ENCODE data around the gene ACSS1. TPM values are rescaled to one million over a fixed set of nuclear protein-coding genes. Genes with fewer than 3 reads are reported as not detected.

Gene ACSS1
- total and polyA plus RNA-seq, 2 donors from 2014 or later: 30.6 to 72.3 TPM

DNA sequence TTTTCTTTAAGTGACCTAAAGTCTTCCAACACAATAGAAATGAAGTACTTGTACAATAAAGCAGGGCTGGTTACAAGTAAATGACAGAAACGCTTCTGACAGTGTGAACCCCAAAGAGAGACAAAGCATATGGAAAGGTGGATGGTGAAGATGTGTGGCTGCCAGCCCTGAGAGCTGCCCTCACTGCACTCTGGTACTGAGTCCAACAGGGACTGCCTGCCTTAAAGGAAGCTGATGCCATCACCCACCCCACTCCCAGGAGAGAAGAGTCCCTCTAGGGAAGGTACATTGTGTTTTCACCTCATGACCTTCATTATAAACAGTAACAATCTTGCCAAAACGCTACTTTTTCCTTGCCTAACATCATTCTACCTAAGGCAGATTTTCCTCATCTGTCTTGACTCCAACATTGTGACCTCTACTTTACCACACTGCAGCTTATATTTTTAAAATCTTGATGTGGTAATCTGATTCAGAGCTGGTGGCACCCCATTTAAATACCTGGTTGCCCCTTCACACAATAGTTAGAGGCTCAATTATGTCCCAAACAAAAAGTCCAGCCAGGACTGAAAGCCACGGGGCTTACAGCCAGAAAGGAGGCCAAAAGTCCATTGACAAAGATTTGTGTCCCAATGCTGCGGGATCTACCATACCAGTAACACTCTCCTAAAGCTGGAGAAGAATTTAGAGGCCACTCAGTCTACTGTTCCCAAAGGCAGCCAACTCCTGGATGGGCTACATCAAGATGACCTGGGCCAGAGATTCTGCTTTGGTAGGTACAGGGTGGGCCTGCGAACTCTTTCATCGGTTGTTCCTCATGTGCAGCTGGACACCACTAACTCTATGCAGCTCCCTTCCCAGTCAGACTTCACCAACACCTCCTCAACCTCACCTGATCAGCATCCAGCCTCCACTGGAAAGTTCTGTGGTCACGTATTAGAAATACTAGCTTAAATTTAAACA lies 69.8 kb downstream of the ACSS1 start:
- TF ChIP-seq, protein P1, sequence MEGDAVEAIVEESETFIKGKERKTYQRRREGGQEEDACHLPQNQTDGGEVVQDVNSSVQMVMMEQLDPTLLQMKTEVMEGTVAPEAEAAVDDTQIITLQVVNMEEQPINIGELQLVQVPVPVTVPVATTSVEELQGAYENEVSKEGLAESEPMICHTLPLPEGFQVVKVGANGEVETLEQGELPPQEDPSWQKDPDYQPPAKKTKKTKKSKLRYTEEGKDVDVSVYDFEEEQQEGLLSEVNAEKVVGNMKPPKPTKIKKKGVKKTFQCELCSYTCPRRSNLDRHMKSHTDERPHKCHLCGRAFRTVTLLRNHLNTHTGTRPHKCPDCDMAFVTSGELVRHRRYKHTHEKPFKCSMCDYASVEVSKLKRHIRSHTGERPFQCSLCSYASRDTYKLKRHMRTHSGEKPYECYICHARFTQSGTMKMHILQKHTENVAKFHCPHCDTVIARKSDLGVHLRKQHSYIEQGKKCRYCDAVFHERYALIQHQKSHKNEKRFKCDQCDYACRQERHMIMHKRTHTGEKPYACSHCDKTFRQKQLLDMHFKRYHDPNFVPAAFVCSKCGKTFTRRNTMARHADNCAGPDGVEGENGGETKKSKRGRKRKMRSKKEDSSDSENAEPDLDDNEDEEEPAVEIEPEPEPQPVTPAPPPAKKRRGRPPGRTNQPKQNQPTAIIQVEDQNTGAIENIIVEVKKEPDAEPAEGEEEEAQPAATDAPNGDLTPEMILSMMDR (IDR thresholded peaks at IDR 0.05; ENCODE audit: borderline replicate concordance, extremely low read depth, insufficient read depth): no peak
- peak in 2 of 5 donors; percentile 12 to 15 for DNase-seq
- Histone ChIP-seq H3K4me1 (ENCODE audit: control insufficient read depth in 2 of 3, insufficient read depth in 2 of 3, low read depth in 1 of 3, low read length in 3 of 3) (peaks cover 0 to 7% (median 0%) of the 10 kb centered on the region in 3 donors), H3K27me3 (ENCODE audit: control insufficient read depth, insufficient read depth, low read length) (no peaks in the 10 kb centered on the region), H3K36me3 (ENCODE audit: control insufficient read depth in 2 of 3, insufficient read depth in 3 of 3, low read length in 3 of 3) (no peaks in the 10 kb centered on the region), H3K9ac (ENCODE audit: low read length in 3 of 3) (no peak overlapping the region), H3K9me3 (ENCODE audit: control insufficient read depth in 2 of 3, insufficient read depth in 1 of 3, low read length in 3 of 3) (no peaks in the 10 kb centered on the region), H3K4me3 (ENCODE audit: low read length in 3 of 3) (no peak overlapping the region), H3K27ac (ENCODE audit: low read depth in 2 of 2, low read length in 2 of 2) (no peak overlapping the region)
- intact Hi-C loops (cut with DNase I): no loop called here
- FAIRE-seq: no peak

DNA sequence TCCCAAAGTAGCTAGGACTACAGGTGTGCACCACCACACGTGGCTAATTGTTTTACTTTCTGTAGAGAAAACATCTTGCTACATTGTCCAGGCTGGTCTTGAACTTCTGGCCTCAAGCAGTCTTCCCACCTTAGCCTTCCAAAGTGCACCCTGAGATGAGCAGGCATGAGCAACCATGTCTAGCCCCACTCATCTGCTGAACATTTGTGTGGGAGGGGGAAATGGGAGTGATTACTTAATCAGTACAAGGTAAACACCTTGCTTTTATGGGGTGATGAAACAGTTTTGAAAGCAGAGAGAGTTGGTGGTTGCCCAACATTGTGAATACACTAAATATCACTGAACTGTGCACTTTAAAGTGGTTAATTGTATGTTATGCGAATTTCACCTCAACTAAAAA lies 70.7 kb downstream of the ACSS1 start:
- no peaks in the 10 kb centered on the region for H3K27me3 ChIP-seq (ENCODE audit: control insufficient read depth, insufficient read depth, low read length)
- peak in 1 of 5 donors; percentile 13 for DNase-seq
- no peaks in the 10 kb centered on the region for H3K36me3 ChIP-seq (ENCODE audit: control insufficient read depth in 2 of 3, insufficient read depth in 3 of 3, low read length in 3 of 3)
- H3K27ac ChIP-seq (ENCODE audit: low read depth in 2 of 2, low read length in 2 of 2): no peak overlapping the region
- intact Hi-C loops (cut with DNase I): no loop called here
- TF ChIP-seq, protein P1 (IDR thresholded peaks at IDR 0.05; ENCODE audit: borderline replicate concordance, extremely low read depth, insufficient read depth): no peak
- no peaks in the 10 kb centered on the region for H3K9me3 ChIP-seq (ENCODE audit: control insufficient read depth in 2 of 3, insufficient read depth in 1 of 3, low read length in 3 of 3)
- H3K9ac ChIP-seq (ENCODE audit: low read length in 3 of 3): no peak overlapping the region
- no peak for FAIRE-seq
- peaks cover 0 to 7% (median 0%) of the 10 kb centered on the region in 3 donors for H3K4me1 ChIP-seq (ENCODE audit: control insufficient read depth in 2 of 3, insufficient read depth in 2 of 3, low read depth in 1 of 3, low read length in 3 of 3)
- no peak overlapping the region for H3K4me3 ChIP-seq (ENCODE audit: low read length in 3 of 3)

DNA sequence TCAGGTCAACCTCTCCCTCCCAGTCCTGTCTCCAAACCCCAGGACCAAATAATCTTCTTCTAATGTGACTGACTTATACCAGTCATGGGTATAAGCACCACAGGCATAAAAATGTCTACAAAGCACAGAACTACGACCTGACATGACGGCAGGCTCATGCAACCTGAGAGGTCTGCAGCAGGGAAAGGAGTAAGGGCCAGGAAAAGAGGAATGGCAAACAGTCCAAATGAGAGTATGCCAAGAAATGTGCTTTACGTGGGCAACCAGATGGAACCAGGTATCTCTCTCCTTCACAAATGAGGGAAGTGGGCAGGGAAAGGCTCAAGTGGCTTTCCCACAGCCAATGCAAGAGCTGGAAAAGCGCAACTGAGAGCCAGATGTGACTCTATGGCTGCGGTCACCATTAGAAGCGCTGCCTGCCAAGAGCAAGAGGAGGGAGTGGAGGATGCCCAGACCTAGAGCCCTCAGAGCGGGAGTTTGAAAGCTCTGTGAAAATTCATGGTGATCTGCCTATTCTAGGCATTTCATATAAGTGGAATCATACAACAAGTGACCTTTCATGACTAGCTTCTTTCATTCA lies 71.4 kb downstream of the ACSS1 start:
- H3K36me3 ChIP-seq (ENCODE audit: control insufficient read depth in 2 of 3, insufficient read depth in 3 of 3, low read length in 3 of 3): no peaks in the 10 kb centered on the region
- H3K4me3 ChIP-seq (ENCODE audit: low read length in 3 of 3): no peak overlapping the region
- DNase-seq (peak in 2 of 5 donors; percentile 5 to 16), FAIRE-seq (no peak)
- H3K9me3 ChIP-seq (ENCODE audit: control insufficient read depth in 2 of 3, insufficient read depth in 1 of 3, low read length in 3 of 3): no peaks in the 10 kb centered on the region
- peaks cover 0 to 7% (median 0%) of the 10 kb centered on the region in 3 donors for H3K4me1 ChIP-seq (ENCODE audit: control insufficient read depth in 2 of 3, insufficient read depth in 2 of 3, low read depth in 1 of 3, low read length in 3 of 3)
- H3K9ac ChIP-seq (ENCODE audit: low read length in 3 of 3): no peak overlapping the region
- no peaks in the 10 kb centered on the region for H3K27me3 ChIP-seq (ENCODE audit: control insufficient read depth, insufficient read depth, low read length)
- intact Hi-C loops (cut with DNase I): no loop called here
- TF ChIP-seq, protein P1 (IDR thresholded peaks at IDR 0.05; ENCODE audit: borderline replicate concordance, extremely low read depth, insufficient read depth): no peak
- no peak overlapping the region for H3K27ac ChIP-seq (ENCODE audit: low read depth in 2 of 2, low read length in 2 of 2)

Measured in kidney (tissue), 14 donors.